ENCODE measurements around the gene HHAT.

GRCh38 chr1:210696709-210697108, 368.0 kb downstream of the HHAT start:
- TF ChIP-seq POLR2A (IDR thresholded peaks at IDR 0.05), result no peak
- TF ChIP-seq, protein P1, sequence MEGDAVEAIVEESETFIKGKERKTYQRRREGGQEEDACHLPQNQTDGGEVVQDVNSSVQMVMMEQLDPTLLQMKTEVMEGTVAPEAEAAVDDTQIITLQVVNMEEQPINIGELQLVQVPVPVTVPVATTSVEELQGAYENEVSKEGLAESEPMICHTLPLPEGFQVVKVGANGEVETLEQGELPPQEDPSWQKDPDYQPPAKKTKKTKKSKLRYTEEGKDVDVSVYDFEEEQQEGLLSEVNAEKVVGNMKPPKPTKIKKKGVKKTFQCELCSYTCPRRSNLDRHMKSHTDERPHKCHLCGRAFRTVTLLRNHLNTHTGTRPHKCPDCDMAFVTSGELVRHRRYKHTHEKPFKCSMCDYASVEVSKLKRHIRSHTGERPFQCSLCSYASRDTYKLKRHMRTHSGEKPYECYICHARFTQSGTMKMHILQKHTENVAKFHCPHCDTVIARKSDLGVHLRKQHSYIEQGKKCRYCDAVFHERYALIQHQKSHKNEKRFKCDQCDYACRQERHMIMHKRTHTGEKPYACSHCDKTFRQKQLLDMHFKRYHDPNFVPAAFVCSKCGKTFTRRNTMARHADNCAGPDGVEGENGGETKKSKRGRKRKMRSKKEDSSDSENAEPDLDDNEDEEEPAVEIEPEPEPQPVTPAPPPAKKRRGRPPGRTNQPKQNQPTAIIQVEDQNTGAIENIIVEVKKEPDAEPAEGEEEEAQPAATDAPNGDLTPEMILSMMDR (IDR thresholded peaks at IDR 0.05), result no peak

Measured in esophagus squamous epithelium (tissue), 4 donors.